H1 (cell line): Measurements from ENCODE around the gene ZNF318.

Experiments
- CHD2 ChIP-seq: IDR thresholded peaks from 2 replicates; pipeline ENCODE4 v1.6.1; 2012; ENCODE audit warnings: low read length, improper control_type of control experiment
- POLR2A ChIP-seq, 2 experiments: IDR thresholded peaks; 1 replicate in 1 of 2; 2 replicates in 1 of 2; pipeline ENCODE4 v1.6.1; 2011; ENCODE audit warnings: low read depth in 2 of 2, low read length in 2 of 2, mild to moderate bottlenecking in 2 of 2; ENCODE audit errors: control extremely low read depth in 1 of 2
- TF ChIP-seq, protein P1 (sequence below), 3 experiments: IDR thresholded peaks; 1 replicate in 2 of 3; 2 replicates in 1 of 3; pipeline versions ENCODE4 v1.5.1 to v1.6.1; 2011; ENCODE audit warnings: low read length in 3 of 3, mild to moderate bottlenecking in 3 of 3, inconsistent platforms in 2 of 3, low read depth in 1 of 3, moderate library complexity in 1 of 3; ENCODE audit not compliant: insufficient read depth in 1 of 3; ENCODE audit errors: control extremely low read depth in 1 of 3

DNA sequence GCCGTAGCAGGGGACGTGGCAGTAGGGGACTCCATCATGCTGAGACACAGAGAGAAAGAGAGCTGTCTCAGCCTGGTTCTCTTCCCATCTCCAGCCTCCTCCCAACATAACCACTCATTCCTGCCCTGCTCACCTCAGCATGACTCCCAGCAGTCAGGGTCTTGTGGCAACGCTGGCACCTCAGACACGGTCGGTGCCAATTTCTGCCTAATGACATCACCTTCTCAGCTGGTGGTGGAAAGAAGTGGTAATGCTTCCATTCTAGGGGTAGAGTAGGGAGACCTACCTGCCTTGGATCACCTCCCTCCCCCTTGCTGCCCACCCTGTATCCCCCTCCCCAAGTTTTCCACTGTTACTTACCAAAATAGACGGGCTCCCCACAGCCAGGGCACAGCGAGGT is 63.4 kb downstream of the ZNF318 start:
- TF ChIP-seq POLR2A (IDR thresholded peaks at IDR 0.05; ENCODE audit: control extremely low read depth in 1 of 2, low read depth in 2 of 2, low read length in 2 of 2) (no peak), CHD2 (no peak)
- TF ChIP-seq, protein P1, sequence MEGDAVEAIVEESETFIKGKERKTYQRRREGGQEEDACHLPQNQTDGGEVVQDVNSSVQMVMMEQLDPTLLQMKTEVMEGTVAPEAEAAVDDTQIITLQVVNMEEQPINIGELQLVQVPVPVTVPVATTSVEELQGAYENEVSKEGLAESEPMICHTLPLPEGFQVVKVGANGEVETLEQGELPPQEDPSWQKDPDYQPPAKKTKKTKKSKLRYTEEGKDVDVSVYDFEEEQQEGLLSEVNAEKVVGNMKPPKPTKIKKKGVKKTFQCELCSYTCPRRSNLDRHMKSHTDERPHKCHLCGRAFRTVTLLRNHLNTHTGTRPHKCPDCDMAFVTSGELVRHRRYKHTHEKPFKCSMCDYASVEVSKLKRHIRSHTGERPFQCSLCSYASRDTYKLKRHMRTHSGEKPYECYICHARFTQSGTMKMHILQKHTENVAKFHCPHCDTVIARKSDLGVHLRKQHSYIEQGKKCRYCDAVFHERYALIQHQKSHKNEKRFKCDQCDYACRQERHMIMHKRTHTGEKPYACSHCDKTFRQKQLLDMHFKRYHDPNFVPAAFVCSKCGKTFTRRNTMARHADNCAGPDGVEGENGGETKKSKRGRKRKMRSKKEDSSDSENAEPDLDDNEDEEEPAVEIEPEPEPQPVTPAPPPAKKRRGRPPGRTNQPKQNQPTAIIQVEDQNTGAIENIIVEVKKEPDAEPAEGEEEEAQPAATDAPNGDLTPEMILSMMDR (IDR thresholded peaks at IDR 0.05; ENCODE audit: control extremely low read depth in 1 of 3, insufficient read depth in 1 of 3, low read depth in 1 of 3, low read length in 3 of 3), result no peak
